HCT116 (cell line): ENCODE data around the gene CORO2B. TPM values are rescaled to one million over a fixed set of nuclear protein-coding genes. Genes with fewer than 3 reads are reported as not detected.

Experiments
- ATAC-seq: fragments of 200-7000 bp; cut with Tn5 transposase; 2 replicates; pipeline ENCODE4 v1.9.1; 2020; ENCODE audit warnings: mild to moderate bottlenecking, moderate library complexity
- BruUV-seq: library from RNA; stranded (reverse); fragments of 400-500 nt; replicated peaks from 2 replicates; lab custom pipeline; 2021; lab: Mats Ljungman, UMichigan
- CTCF ChIA-PET: fragments of 300-600 bp; sonication (Branson Sonifier 250); formaldehyde crosslinking; loops from one replicate; lab custom pipeline; 2021; ENCODE audit warnings: antibody characterized with exemption; lab: Charles Lee
- POLR2A ChIA-PET: fragments of 300-600, 350-600 bp; sonication (Branson Sonifier 250); formaldehyde crosslinking; loops from one replicate; lab custom pipeline; 2021; ENCODE audit warnings: antibody characterized with exemption; lab: Charles Lee
- RAD21 ChIA-PET, 2 experiments: fragments of 300-600 bp; sonication (Branson Sonifier 250); formaldehyde crosslinking; loops; one replicate each; lab custom pipeline; 2023; ENCODE audit warnings: low total read pairs in 2 of 2; ENCODE audit not compliant: uncharacterized antibody in 2 of 2, unreplicated experiment in 2 of 2, low non-redundant PET in 1 of 2; lab: Charles Lee
- DNase-seq: peaks from one replicate; pipeline ENCODE4 v3.0.0-alpha.2; 2010; ENCODE audit warnings: low read depth, low spot score
- H2AFZ ChIP-seq: fragments of 200-600 bp; shearing (Covaris generic), sonication (generic); 2 replicates; pipeline ENCODE4 v1.6.1; 2017; ENCODE audit warnings: low read depth, mixed run types, mixed read lengths, antibody characterized with exemption, low read length; ENCODE audit not compliant: poor library complexity, severe bottlenecking
- H3K27ac ChIP-seq: 2 replicates; pipeline ENCODE4 v1.5.1; 2012; ENCODE audit warnings: low read depth, low read length
- H3K27me3 ChIP-seq: fragments of 200-600 bp; sonication (generic); 2 replicates; pipeline ENCODE4 v1.6.1; 2016; ENCODE audit warnings: mixed run types, low read length, mixed read lengths; ENCODE audit not compliant: insufficient read depth
- H3K36me3 ChIP-seq, 2 experiments: fragments of 200-500 bp in 1 of 2; fragments of 200-600 bp in 1 of 2; sonication (Bioruptor generic) in 1 of 2; sonication (generic) in 1 of 2; 2 replicates each; pipeline versions ENCODE4 v1.5.1 to v1.6.1; 2014 to 2016; ENCODE audit warnings: low read length in 2 of 2, inconsistent platforms in 1 of 2, mixed read lengths in 1 of 2, mixed run types in 1 of 2; ENCODE audit not compliant: insufficient read depth in 2 of 2, control insufficient read depth in 1 of 2
- H3K4me1 ChIP-seq, 2 experiments: fragments of 200-600 bp in 1 of 2; sonication (generic) in 1 of 2; 2 replicates each; pipeline versions ENCODE4 v1.5.1 to v1.6.1; 2012 to 2017; ENCODE audit warnings: low read length in 2 of 2, inconsistent platforms in 1 of 2, mild to moderate bottlenecking in 1 of 2, mixed read lengths in 1 of 2, mixed run types in 1 of 2, moderate library complexity in 1 of 2; ENCODE audit not compliant: insufficient read depth in 2 of 2, control insufficient read depth in 1 of 2
- H3K4me2 ChIP-seq: fragments of 200-600 bp; sonication (generic); 2 replicates; pipeline ENCODE4 v1.6.1; 2017; ENCODE audit warnings: mixed run types, low read length, mixed read lengths
- H3K4me3 ChIP-seq, 2 experiments: fragments of 200-600 bp in 1 of 2; sonication (generic) in 1 of 2; replicated peaks in 1 of 2; 2 replicates each; pipeline ENCODE4 v1.5.1; 2011 to 2016; ENCODE audit warnings: low read length in 2 of 2, control low read depth in 1 of 2, low read depth in 1 of 2, mild to moderate bottlenecking in 1 of 2, mixed read lengths in 1 of 2, mixed run types in 1 of 2
- H3K79me2 ChIP-seq: fragments of 200-600 bp; sonication (generic); 2 replicates; pipeline ENCODE4 v1.6.1; 2017; ENCODE audit warnings: mild to moderate bottlenecking, mixed run types, low read length, moderate library complexity, mixed read lengths; ENCODE audit not compliant: insufficient read depth
- H3K9ac ChIP-seq: fragments of 200-600 bp; sonication (generic); 2 replicates; pipeline ENCODE4 v1.6.1; 2016; ENCODE audit warnings: low read length, mixed read lengths
- H3K9me2 ChIP-seq: fragments of 200-600 bp; sonication (generic), shearing (Covaris generic); 2 replicates; pipeline ENCODE4 v1.6.1; 2017; ENCODE audit warnings: mixed run types, mild to moderate bottlenecking, moderate library complexity; ENCODE audit not compliant: insufficient read depth
- H3K9me3 ChIP-seq, 2 experiments: fragments of 200-500 bp in 1 of 2; fragments of 200-600 bp in 1 of 2; sonication (Bioruptor generic) in 1 of 2; sonication (generic) in 1 of 2; 2 replicates each; pipeline ENCODE4 v1.6.1; 2014 to 2017; ENCODE audit warnings: low read length in 2 of 2, mixed read lengths in 2 of 2, inconsistent platforms in 1 of 2, low read depth in 1 of 2, mild to moderate bottlenecking in 1 of 2, mixed run types in 1 of 2, moderate library complexity in 1 of 2; ENCODE audit not compliant: control insufficient read depth in 1 of 2, insufficient read depth in 1 of 2
- H4K20me1 ChIP-seq: fragments of 200-600 bp; sonication (generic), shearing (Covaris generic); 2 replicates; pipeline ENCODE4 v1.6.1; 2017; ENCODE audit warnings: mixed run types, mild to moderate bottlenecking, moderate library complexity; ENCODE audit not compliant: insufficient read depth
- CBX3 ChIP-seq: IDR thresholded peaks from 2 replicates; pipeline ENCODE4 v1.6.1; 2012; ENCODE audit warnings: low read depth
- EGR1 ChIP-seq: IDR thresholded peaks from 2 replicates; pipeline ENCODE4 v1.6.1; 2012; ENCODE audit warnings: low read depth
- ELF1 ChIP-seq: IDR thresholded peaks from 2 replicates; pipeline ENCODE4 v1.6.1; 2012; ENCODE audit warnings: low read depth, borderline replicate concordance
- EZH2phosphoT487 ChIP-seq: fragments of 200-600 bp; IDR thresholded peaks from 2 replicates; pipeline ENCODE4 v1.6.1; 2018; ENCODE audit warnings: antibody characterized with exemption, borderline replicate concordance
- FOSL1 ChIP-seq: IDR thresholded peaks from 2 replicates; pipeline ENCODE4 v1.6.1; 2012; ENCODE audit warnings: low read depth
- JUND ChIP-seq: IDR thresholded peaks from 2 replicates; pipeline ENCODE4 v1.6.1; 2012
- POLR2A ChIP-seq: IDR thresholded peaks from 2 replicates; pipeline ENCODE4 v1.7.0; 2011; ENCODE audit warnings: borderline replicate concordance; ENCODE audit not compliant: insufficient read depth, insufficient read length; ENCODE audit errors: extremely low read depth
- POLR2AphosphoS5 ChIP-seq: IDR thresholded peaks from 2 replicates; pipeline ENCODE4 v1.6.1; 2011; ENCODE audit warnings: mild to moderate bottlenecking, low read depth, low read length, moderate library complexity
- RAD21 ChIP-seq: IDR thresholded peaks from 2 replicates; pipeline ENCODE4 v1.6.1; 2012; ENCODE audit warnings: low read depth, mild to moderate bottlenecking
- SP1 ChIP-seq: IDR thresholded peaks from 2 replicates; pipeline ENCODE4 v1.6.1; 2012; ENCODE audit warnings: low read depth
- SRF ChIP-seq: IDR thresholded peaks from 2 replicates; pipeline ENCODE4 v1.6.1; 2012; ENCODE audit warnings: low read depth
- YY1 ChIP-seq: IDR thresholded peaks from 2 replicates; pipeline ENCODE4 v1.6.1; 2011; ENCODE audit warnings: low read length, low read depth, moderate library complexity, mild to moderate bottlenecking; ENCODE audit not compliant: insufficient replicate concordance; ENCODE audit errors: extremely low read depth
- ZFX ChIP-seq: fragments of 450-650 bp; IDR thresholded peaks from 2 replicates; pipeline ENCODE4 v1.6.1; 2017
- ZNF274 ChIP-seq: fragments of 200-500 bp; sonication (Bioruptor generic); IDR thresholded peaks from 2 replicates; pipeline ENCODE4 v1.6.1; 2014; ENCODE audit warnings: mild to moderate bottlenecking, low read depth, low read length, inconsistent platforms
- intact Hi-C: fragments of 100-400 bp; cut with micrococcal nuclease; formaldehyde crosslinking; loops from 2 replicates; pipeline ENCODE4 v1.10.0; 2022
- total RNA-seq: library from RNA; stranded (reverse); gene quantifications from one replicate; pipeline ENCODE4 v1.2.1, GENCODE V29; 2021; ENCODE audit not compliant: unreplicated experiment
- TF ChIP-seq, protein P1 (sequence below): IDR thresholded peaks from 2 replicates; pipeline ENCODE4 v1.6.1; 2012; ENCODE audit warnings: low read depth
- TF ChIP-seq, protein P2 (sequence below), 3 experiments: fragments of 200-600 bp in 1 of 3; sonication (generic) in 1 of 3; IDR thresholded peaks in 2 of 3; conservative IDR thresholded peaks in 1 of 3; 2 replicates each; pipeline ENCODE4 v1.5.1; 2012 to 2017; ENCODE audit warnings: low read depth in 2 of 3, low read length in 2 of 3, antibody characterized with exemption in 1 of 3, borderline replicate concordance in 1 of 3, control low read depth in 1 of 3, mild to moderate bottlenecking in 1 of 3, mixed read lengths in 1 of 3, mixed run types in 1 of 3, moderate library complexity in 1 of 3; ENCODE audit not compliant: insufficient read depth in 1 of 3
- TF ChIP-seq, protein P3 (sequence below): IDR thresholded peaks from 2 replicates; pipeline ENCODE4 v1.6.1; 2011; ENCODE audit warnings: mild to moderate bottlenecking, low read length, moderate library complexity; ENCODE audit not compliant: insufficient replicate concordance; ENCODE audit errors: extremely low read depth
- TF ChIP-seq, protein P4 (sequence below): IDR thresholded peaks from 2 replicates; pipeline ENCODE4 v1.6.1; 2012

CORO2B gene
- total RNA-seq, 1 experiment from 2014 or later, result 2.8 TPM

DNA sequence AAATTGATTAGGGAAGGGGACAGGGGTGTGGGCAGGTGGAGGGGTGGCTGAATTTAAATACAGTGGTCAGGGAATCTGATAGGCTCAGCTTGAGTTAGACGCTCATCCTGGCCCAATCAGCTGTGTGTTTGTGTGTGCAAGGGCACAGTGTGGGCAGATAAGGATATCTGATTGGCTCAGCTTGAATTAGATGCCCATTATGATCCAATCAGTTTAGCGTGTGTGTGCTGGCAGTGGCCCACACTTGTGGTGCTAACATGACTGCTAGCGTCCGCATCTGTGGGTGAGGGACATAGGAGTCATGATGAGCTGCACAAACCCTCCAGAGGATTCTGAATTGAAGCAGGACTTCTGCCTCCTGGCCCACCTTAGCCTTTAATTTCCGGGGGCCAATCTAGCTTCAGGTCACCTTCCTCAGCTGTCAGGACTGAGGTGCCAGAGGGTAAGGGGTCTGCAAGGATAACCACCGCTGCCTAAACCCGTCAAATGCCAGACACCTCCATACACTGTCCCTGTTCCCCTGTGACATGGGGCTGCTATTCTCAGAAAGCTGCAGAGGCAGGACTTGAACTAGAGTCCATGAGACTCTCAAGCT is 97.3 kb downstream of the CORO2B start:
- RAD21 ChIA-PET, result interaction anchor here in 1 of 2 experiments (1.0 kb wide), 1 partner anchor 122 kb away, joined by 4 read pairs; no protein-coding TSS in a partner anchor
- no TSS peak for BruUV-seq
- no peak for ATAC-seq

More for the DNA sequence above, 97.3 kb downstream of the CORO2B start:
- H3K4me3 ChIP-seq, result no peak overlapping the region
- H3K27ac ChIP-seq, result no peak overlapping the region
- H3K9me3 ChIP-seq, result no peaks in the 10 kb centered on the region
- no peak overlapping the region for H2AFZ ChIP-seq
- no peaks in the 10 kb centered on the region for H4K20me1 ChIP-seq
- no peaks in the 10 kb centered on the region for H3K9me2 ChIP-seq
- H3K4me2 ChIP-seq, result no peak overlapping the region
- H3K9ac ChIP-seq, result no peak overlapping the region
- ChIA-PET POLR2A (no interaction called here), CTCF (interaction anchor here (0.8 to 6.3 kb wide), 8 partner anchors 15 to 248 kb away, joined by 3 to 98 read pairs (median 6); no protein-coding TSS in a partner anchor)
- TF ChIP-seq CBX3, result no peak
- TF ChIP-seq, protein P1, sequence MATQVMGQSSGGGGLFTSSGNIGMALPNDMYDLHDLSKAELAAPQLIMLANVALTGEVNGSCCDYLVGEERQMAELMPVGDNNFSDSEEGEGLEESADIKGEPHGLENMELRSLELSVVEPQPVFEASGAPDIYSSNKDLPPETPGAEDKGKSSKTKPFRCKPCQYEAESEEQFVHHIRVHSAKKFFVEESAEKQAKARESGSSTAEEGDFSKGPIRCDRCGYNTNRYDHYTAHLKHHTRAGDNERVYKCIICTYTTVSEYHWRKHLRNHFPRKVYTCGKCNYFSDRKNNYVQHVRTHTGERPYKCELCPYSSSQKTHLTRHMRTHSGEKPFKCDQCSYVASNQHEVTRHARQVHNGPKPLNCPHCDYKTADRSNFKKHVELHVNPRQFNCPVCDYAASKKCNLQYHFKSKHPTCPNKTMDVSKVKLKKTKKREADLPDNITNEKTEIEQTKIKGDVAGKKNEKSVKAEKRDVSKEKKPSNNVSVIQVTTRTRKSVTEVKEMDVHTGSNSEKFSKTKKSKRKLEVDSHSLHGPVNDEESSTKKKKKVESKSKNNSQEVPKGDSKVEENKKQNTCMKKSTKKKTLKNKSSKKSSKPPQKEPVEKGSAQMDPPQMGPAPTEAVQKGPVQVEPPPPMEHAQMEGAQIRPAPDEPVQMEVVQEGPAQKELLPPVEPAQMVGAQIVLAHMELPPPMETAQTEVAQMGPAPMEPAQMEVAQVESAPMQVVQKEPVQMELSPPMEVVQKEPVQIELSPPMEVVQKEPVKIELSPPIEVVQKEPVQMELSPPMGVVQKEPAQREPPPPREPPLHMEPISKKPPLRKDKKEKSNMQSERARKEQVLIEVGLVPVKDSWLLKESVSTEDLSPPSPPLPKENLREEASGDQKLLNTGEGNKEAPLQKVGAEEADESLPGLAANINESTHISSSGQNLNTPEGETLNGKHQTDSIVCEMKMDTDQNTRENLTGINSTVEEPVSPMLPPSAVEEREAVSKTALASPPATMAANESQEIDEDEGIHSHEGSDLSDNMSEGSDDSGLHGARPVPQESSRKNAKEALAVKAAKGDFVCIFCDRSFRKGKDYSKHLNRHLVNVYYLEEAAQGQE, result no peak
- no peak for TF ChIP-seq ZNF274
- TF ChIP-seq POLR2AphosphoS5, result no peak
- TF ChIP-seq SP1, result no peak
- no peak for TF ChIP-seq FOSL1
- TF ChIP-seq, protein P2, sequence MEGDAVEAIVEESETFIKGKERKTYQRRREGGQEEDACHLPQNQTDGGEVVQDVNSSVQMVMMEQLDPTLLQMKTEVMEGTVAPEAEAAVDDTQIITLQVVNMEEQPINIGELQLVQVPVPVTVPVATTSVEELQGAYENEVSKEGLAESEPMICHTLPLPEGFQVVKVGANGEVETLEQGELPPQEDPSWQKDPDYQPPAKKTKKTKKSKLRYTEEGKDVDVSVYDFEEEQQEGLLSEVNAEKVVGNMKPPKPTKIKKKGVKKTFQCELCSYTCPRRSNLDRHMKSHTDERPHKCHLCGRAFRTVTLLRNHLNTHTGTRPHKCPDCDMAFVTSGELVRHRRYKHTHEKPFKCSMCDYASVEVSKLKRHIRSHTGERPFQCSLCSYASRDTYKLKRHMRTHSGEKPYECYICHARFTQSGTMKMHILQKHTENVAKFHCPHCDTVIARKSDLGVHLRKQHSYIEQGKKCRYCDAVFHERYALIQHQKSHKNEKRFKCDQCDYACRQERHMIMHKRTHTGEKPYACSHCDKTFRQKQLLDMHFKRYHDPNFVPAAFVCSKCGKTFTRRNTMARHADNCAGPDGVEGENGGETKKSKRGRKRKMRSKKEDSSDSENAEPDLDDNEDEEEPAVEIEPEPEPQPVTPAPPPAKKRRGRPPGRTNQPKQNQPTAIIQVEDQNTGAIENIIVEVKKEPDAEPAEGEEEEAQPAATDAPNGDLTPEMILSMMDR (IDR thresholded peaks at IDR 0.05 in 2 of 3, conservative IDR thresholded peaks at IDR 0.05 in 1 of 3; ENCODE audit: borderline replicate concordance in 1 of 3, insufficient read depth in 1 of 3, low read depth in 2 of 3, low read length in 2 of 3), result no peak
- TF ChIP-seq POLR2A, result no peak
- TF ChIP-seq SRF, result no peak
- TF ChIP-seq EZH2phosphoT487, result no peak
- TF ChIP-seq ZFX, result no peak
- no peak for TF ChIP-seq EGR1
- no peak for TF ChIP-seq JUND
- TF ChIP-seq, protein P3, sequence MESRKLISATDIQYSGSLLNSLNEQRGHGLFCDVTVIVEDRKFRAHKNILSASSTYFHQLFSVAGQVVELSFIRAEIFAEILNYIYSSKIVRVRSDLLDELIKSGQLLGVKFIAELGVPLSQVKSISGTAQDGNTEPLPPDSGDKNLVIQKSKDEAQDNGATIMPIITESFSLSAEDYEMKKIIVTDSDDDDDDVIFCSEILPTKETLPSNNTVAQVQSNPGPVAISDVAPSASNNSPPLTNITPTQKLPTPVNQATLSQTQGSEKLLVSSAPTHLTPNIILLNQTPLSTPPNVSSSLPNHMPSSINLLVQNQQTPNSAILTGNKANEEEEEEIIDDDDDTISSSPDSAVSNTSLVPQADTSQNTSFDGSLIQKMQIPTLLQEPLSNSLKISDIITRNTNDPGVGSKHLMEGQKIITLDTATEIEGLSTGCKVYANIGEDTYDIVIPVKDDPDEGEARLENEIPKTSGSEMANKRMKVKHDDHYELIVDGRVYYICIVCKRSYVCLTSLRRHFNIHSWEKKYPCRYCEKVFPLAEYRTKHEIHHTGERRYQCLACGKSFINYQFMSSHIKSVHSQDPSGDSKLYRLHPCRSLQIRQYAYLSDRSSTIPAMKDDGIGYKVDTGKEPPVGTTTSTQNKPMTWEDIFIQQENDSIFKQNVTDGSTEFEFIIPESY, result no peak
- TF ChIP-seq ELF1, result no peak
- TF ChIP-seq RAD21, result no peak
- TF ChIP-seq, protein P4, sequence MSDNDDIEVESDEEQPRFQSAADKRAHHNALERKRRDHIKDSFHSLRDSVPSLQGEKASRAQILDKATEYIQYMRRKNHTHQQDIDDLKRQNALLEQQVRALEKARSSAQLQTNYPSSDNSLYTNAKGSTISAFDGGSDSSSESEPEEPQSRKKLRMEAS, result no peak
- no peak for TF ChIP-seq YY1
- no peak for DNase-seq
- H3K79me2 ChIP-seq, result no peaks in the 10 kb centered on the region
- peaks cover 0 to 18% of the 10 kb centered on the region in 2 experiments; a peak in 2 of 4 replicates for H3K4me1 ChIP-seq
- H3K27me3 ChIP-seq, result no peaks in the 10 kb centered on the region
- no peaks in the 10 kb centered on the region for H3K36me3 ChIP-seq
- intact Hi-C loops, result no loop called here
